Thyroid gland (tissue), 4 donors: ENCODE data around the gene ACTR2.

Experiments
- POLR2A ChIP-seq, 2 donors: fragments of 450-650 bp; IDR thresholded peaks; one replicate each; pipeline ENCODE4 v1.6.1; 2017; ENCODE audit warnings: antibody characterized with exemption in 2 of 2, mild to moderate bottlenecking in 2 of 2, moderate library complexity in 1 of 2
- TF ChIP-seq, protein P1 (sequence below), 6 experiments: fragments of 200-600 bp in 3 of 6; fragments of 450-650 bp in 3 of 6; sonication (generic) in 3 of 6; IDR thresholded peaks; one replicate each; pipeline ENCODE4 v1.5.1; 2016 to 2019; ENCODE audit warnings: antibody characterized with exemption in 6 of 6, mild to moderate bottlenecking in 2 of 6, inconsistent platforms in 1 of 6, moderate library complexity in 1 of 6

DNA sequence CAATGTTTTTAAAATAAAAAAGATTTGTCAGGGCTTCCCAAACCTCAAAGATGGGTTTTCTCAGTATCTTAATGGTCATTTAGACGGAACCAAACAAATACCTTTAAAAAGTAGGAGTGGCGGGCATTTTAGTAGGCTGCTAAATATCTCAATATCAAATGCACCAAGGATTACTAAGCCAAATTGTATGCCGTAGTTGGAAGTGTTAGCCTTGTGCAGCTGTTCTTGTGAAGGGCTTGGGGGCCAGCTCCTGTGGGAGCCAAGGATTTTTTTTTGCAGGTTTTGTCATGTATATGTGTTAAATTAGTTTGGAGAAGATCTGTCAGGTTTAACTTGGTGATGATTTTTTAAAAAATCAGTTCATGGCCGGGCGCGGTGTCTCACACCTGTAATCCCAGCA, 52.1 kb downstream of the ACTR2 start:
- TF ChIP-seq, protein P1, sequence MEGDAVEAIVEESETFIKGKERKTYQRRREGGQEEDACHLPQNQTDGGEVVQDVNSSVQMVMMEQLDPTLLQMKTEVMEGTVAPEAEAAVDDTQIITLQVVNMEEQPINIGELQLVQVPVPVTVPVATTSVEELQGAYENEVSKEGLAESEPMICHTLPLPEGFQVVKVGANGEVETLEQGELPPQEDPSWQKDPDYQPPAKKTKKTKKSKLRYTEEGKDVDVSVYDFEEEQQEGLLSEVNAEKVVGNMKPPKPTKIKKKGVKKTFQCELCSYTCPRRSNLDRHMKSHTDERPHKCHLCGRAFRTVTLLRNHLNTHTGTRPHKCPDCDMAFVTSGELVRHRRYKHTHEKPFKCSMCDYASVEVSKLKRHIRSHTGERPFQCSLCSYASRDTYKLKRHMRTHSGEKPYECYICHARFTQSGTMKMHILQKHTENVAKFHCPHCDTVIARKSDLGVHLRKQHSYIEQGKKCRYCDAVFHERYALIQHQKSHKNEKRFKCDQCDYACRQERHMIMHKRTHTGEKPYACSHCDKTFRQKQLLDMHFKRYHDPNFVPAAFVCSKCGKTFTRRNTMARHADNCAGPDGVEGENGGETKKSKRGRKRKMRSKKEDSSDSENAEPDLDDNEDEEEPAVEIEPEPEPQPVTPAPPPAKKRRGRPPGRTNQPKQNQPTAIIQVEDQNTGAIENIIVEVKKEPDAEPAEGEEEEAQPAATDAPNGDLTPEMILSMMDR (IDR thresholded peaks at IDR 0.05), result no peak
- no peak for TF ChIP-seq POLR2A (IDR thresholded peaks at IDR 0.05)
